ENCODE results near the gene TBC1D9.

The TBC1D9 gene

GRCh38 chr4:140637836-140638235, 118.3 kb downstream of the TBC1D9 start:
- Histone ChIP-seq H3K27ac (ENCODE audit: low read length) (no peak overlapping the region), H3K4me3 (ENCODE audit: low read length) (no peak overlapping the region), H3K4me1 (ENCODE audit: low read length) (no peaks in the 10 kb centered on the region), H3F3A (ENCODE audit: insufficient read depth, low read length) (no peaks in the 10 kb centered on the region), H2AFZ (ENCODE audit: low read length) (no peak overlapping the region), H3K36me3 (replicated peaks; ENCODE audit: insufficient read depth, low read length) (no peaks in the 10 kb centered on the region), H3K9ac (ENCODE audit: low read length) (no peak overlapping the region), H3K79me2 (ENCODE audit: low read length) (no peaks in the 10 kb centered on the region), H3K9me2 (replicated peaks; ENCODE audit: insufficient read depth, low read length) (no peaks in the 10 kb centered on the region), H3K27me3 (replicated peaks; ENCODE audit: insufficient read depth, low read length) (no peaks in the 10 kb centered on the region), H3K9me3 (replicated peaks; ENCODE audit: insufficient read depth, low read length) (no peaks in the 10 kb centered on the region), H3K4me2 (ENCODE audit: low read depth, low read length) (no peak overlapping the region), H4K20me1 (ENCODE audit: insufficient read depth, low read length) (no peaks in the 10 kb centered on the region)
- TF ChIP-seq CTCF (IDR thresholded peaks at IDR 0.05; ENCODE audit: low read length) (peak; percentile 82), EZH2phosphoT487 (IDR thresholded peaks at IDR 0.05; ENCODE audit: low read length) (no peak)
- peak; percentile 60 for DNase-seq

GRCh38 chr4:140635606-140636005, 120.6 kb downstream of the TBC1D9 start:
- Histone ChIP-seq H3K9me3 (replicated peaks; ENCODE audit: insufficient read depth, low read length) (no peaks in the 10 kb centered on the region), H3K36me3 (replicated peaks; ENCODE audit: insufficient read depth, low read length) (no peaks in the 10 kb centered on the region), H3K27me3 (replicated peaks; ENCODE audit: insufficient read depth, low read length) (no peaks in the 10 kb centered on the region), H4K20me1 (ENCODE audit: insufficient read depth, low read length) (no peaks in the 10 kb centered on the region), H3K9me2 (replicated peaks; ENCODE audit: insufficient read depth, low read length) (no peaks in the 10 kb centered on the region), H3K9ac (ENCODE audit: low read length) (no peak overlapping the region), H3K4me1 (ENCODE audit: low read length) (no peaks in the 10 kb centered on the region), H3F3A (ENCODE audit: insufficient read depth, low read length) (no peaks in the 10 kb centered on the region), H3K27ac (ENCODE audit: low read length) (no peak overlapping the region), H3K4me2 (ENCODE audit: low read depth, low read length) (no peak overlapping the region), H2AFZ (ENCODE audit: low read length) (no peak overlapping the region), H3K79me2 (ENCODE audit: low read length) (no peaks in the 10 kb centered on the region), H3K4me3 (ENCODE audit: low read length) (no peak overlapping the region)
- no peak for DNase-seq
- no peak for TF ChIP-seq CTCF (IDR thresholded peaks at IDR 0.05; ENCODE audit: low read length)
- no peak for TF ChIP-seq EZH2phosphoT487 (IDR thresholded peaks at IDR 0.05; ENCODE audit: low read length)
- TF ChIP-seq EZH2 (optimal IDR thresholded peaks at IDR 0.05; ENCODE audit: low read depth, low read length) = no peak

- H2AFZ ChIP-seq (ENCODE audit: low read length) = no peak overlapping the region
- no peak overlapping the region for H3K4me3 ChIP-seq (ENCODE audit: low read length)
- no peaks in the 10 kb centered on the region for H3K79me2 ChIP-seq (ENCODE audit: low read length)
- H3K9me2 ChIP-seq (replicated peaks; ENCODE audit: insufficient read depth, low read length) = no peaks in the 10 kb centered on the region
- no peak overlapping the region for H3K9ac ChIP-seq (ENCODE audit: low read length)
- H3K4me2 ChIP-seq (ENCODE audit: low read depth, low read length) = no peak overlapping the region
- no peaks in the 10 kb centered on the region for H3F3A ChIP-seq (ENCODE audit: insufficient read depth, low read length)
- no peaks in the 10 kb centered on the region for H3K27me3 ChIP-seq (replicated peaks; ENCODE audit: insufficient read depth, low read length)
- H3K9me3 ChIP-seq (replicated peaks; ENCODE audit: insufficient read depth, low read length) = no peaks in the 10 kb centered on the region
- no peak overlapping the region for H3K27ac ChIP-seq (ENCODE audit: low read length)
- TF ChIP-seq EZH2phosphoT487 (IDR thresholded peaks at IDR 0.05; ENCODE audit: low read length) (no peak), EZH2 (optimal IDR thresholded peaks at IDR 0.05; ENCODE audit: low read depth, low read length) (no peak), CTCF (IDR thresholded peaks at IDR 0.05; ENCODE audit: low read length) (no peak)
- H4K20me1 ChIP-seq (ENCODE audit: insufficient read depth, low read length) = no peaks in the 10 kb centered on the region
- no peaks in the 10 kb centered on the region for H3K4me1 ChIP-seq (ENCODE audit: low read length)
- H3K36me3 ChIP-seq (replicated peaks; ENCODE audit: insufficient read depth, low read length) = no peaks in the 10 kb centered on the region
- no peak for DNase-seq
These were observed 122.2 kb downstream of the TBC1D9 start for GRCh38 chr4:140633951-140634350.

Data from MM.1S (cell line).